ENCODE data around the gene ABLIM3.

The ABLIM3 gene

GRCh38 chr5:149301744-149302380 is 160.6 kb downstream of the ABLIM3 start:
- TF ChIP-seq REST (IDR thresholded peaks at IDR 0.05; ENCODE audit: insufficient read depth in 1 of 2, low read depth in 2 of 2, low read length in 2 of 2) (no peak), POLR2AphosphoS5 (IDR thresholded peaks at IDR 0.05; ENCODE audit: low read depth, low read length) (no peak), TAF1 (IDR thresholded peaks at IDR 0.05; ENCODE audit: borderline replicate concordance, insufficient read depth, low read length) (no peak), FOXP2 (optimal IDR thresholded peaks at IDR 0.05; ENCODE audit: borderline replicate concordance, extremely low read depth, extremely low read length, insufficient read depth) (no peak), SIN3A (IDR thresholded peaks at IDR 0.05; ENCODE audit: borderline replicate concordance, insufficient read depth, low read length) (no peak)

GRCh38 chr5:149302641-149303040 is 161.3 kb downstream of the ABLIM3 start:
- TF ChIP-seq REST (IDR thresholded peaks at IDR 0.05; ENCODE audit: insufficient read depth in 1 of 2, low read depth in 2 of 2, low read length in 2 of 2), result no peak
- TF ChIP-seq POLR2AphosphoS5 (IDR thresholded peaks at IDR 0.05; ENCODE audit: low read depth, low read length), result no peak
- TF ChIP-seq SIN3A (IDR thresholded peaks at IDR 0.05; ENCODE audit: borderline replicate concordance, insufficient read depth, low read length), result no peak
- TF ChIP-seq FOXP2 (optimal IDR thresholded peaks at IDR 0.05; ENCODE audit: borderline replicate concordance, extremely low read depth, extremely low read length, insufficient read depth), result no peak
- TF ChIP-seq TAF1 (IDR thresholded peaks at IDR 0.05; ENCODE audit: borderline replicate concordance, insufficient read depth, low read length), result no peak

- TF ChIP-seq FOXP2 (optimal IDR thresholded peaks at IDR 0.05; ENCODE audit: borderline replicate concordance, extremely low read depth, extremely low read length, insufficient read depth), result no peak
- no peak for TF ChIP-seq REST (IDR thresholded peaks at IDR 0.05; ENCODE audit: insufficient read depth in 1 of 2, low read depth in 2 of 2, low read length in 2 of 2)
- no peak for TF ChIP-seq POLR2AphosphoS5 (IDR thresholded peaks at IDR 0.05; ENCODE audit: low read depth, low read length)
- TF ChIP-seq SIN3A (IDR thresholded peaks at IDR 0.05; ENCODE audit: borderline replicate concordance, insufficient read depth, low read length), result no peak
- TF ChIP-seq TAF1 (IDR thresholded peaks at IDR 0.05; ENCODE audit: borderline replicate concordance, insufficient read depth, low read length), result no peak
Observed at GRCh38 chr5:149303210-149303609, 161.9 kb downstream of the ABLIM3 start.

- TF ChIP-seq POLR2AphosphoS5 (IDR thresholded peaks at IDR 0.05; ENCODE audit: low read depth, low read length) (no peak), REST (IDR thresholded peaks at IDR 0.05; ENCODE audit: insufficient read depth in 1 of 2, low read depth in 2 of 2, low read length in 2 of 2) (no peak), SIN3A (IDR thresholded peaks at IDR 0.05; ENCODE audit: borderline replicate concordance, insufficient read depth, low read length) (no peak)
Observed at GRCh38 chr5:149304195-149305078, 163.1 kb downstream of the ABLIM3 start.
